Gastroesophageal sphincter (tissue), 3 donors: Measurements from ENCODE around the gene DUS1L.

Experiments used
- CTCF ChIP-seq, 4 experiments: fragments of 200-600 bp in 2 of 4; fragments of 450-650 bp in 2 of 4; sonication (generic) in 1 of 4; IDR thresholded peaks; one replicate each; pipeline ENCODE4 v1.5.1; 2017 to 2019; ENCODE audit warnings: antibody characterized with exemption in 4 of 4, mild to moderate bottlenecking in 2 of 4, moderate library complexity in 2 of 4
- EP300 ChIP-seq: sonication (generic); formaldehyde crosslinking; IDR thresholded peaks from one replicate; pipeline ENCODE4 v1.6.1; 2017; ENCODE audit warnings: antibody characterized with exemption, mild to moderate bottlenecking
- POLR2A ChIP-seq, 2 donors: fragments of 450-650 bp; IDR thresholded peaks; one replicate each; pipeline ENCODE4 v1.6.1; 2017; ENCODE audit warnings: antibody characterized with exemption in 2 of 2, mild to moderate bottlenecking in 2 of 2, moderate library complexity in 1 of 2
- POLR2AphosphoS5 ChIP-seq: sonication (generic); formaldehyde crosslinking; IDR thresholded peaks from one replicate; pipeline ENCODE4 v1.6.1; 2017; ENCODE audit warnings: antibody characterized with exemption

DNA sequence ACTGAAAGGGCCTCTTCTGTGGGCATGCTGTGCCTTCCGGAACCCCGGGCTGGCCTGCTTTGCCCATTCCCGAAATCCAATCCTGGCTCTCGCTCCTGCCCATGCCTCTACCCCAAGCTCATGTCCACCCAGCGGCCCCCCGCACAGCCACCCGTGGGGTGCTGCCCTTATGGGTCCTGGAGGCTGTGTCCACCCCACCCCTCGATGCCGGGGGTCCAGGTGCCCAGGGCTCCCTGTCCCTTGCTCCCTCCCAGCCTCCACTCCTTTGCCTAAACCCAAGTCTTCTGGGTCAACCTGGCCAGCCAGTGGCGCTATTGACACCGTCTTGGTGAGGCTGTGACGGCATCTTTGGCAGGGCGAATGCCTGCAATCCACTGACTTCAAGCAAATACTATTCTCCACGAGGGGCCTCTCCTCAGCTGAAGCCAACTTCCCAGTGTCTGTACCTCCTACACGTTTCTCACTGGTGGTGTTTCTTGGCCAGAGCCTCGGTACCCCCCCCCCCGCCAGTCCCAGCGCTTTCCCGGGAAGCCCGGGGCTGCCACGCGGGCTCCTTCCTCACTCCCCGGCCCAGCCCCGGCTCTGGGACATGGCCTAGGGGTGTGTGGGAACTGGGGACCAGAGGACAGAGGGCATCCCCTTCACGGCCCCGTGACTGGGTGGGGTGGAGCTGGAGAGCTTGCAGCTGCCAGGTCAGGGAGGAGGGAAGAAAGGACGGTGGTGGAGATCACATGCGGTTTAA lies 12.2 kb upstream of the DUS1L start:
- TF ChIP-seq CTCF (IDR thresholded peaks at IDR 0.05) (no peak), POLR2A (IDR thresholded peaks at IDR 0.05) (no peak), POLR2AphosphoS5 (no peak), EP300 (no peak)
